ENCODE data around the gene DNAJC30.
"Not testable (repeated sequence)": the region's sequence is repeated elsewhere in the genome, so short reads cannot be mapped to it uniquely, and the experiment has no call there.

Gene DNAJC30

GRCh38 chr7:73668103-73668885, 15.0 kb downstream of the DNAJC30 start:
- H3K27me3 Mint-ChIP-seq: peaks cover 42 to 60% of the 10 kb centered on the region in 2 donors
- ATAC-seq (replicated peaks): no peak
- peaks cover 14 to 24% of the 10 kb centered on the region in 2 donors for H3K4me1 Mint-ChIP-seq
- peak overlapping the region; percentile 63 to 78 for H3K4me3 Mint-ChIP-seq
- DNase-seq: no peak
- no peak overlapping the region for H3K27ac Mint-ChIP-seq
- H3K36me3 Mint-ChIP-seq: peaks cover 1% of the 10 kb centered on the region in 2 donors
- peaks cover under 1 to 2% of the 10 kb centered on the region in 2 donors for H3K9me3 Mint-ChIP-seq

- H3K4me3 Mint-ChIP-seq: peak within 1 kb of the TSS; percentile 78 to 84
- H3K4me1 Mint-ChIP-seq: peaks cover 14 to 24% of the 10 kb centered on the region in 2 donors
- ATAC-seq (replicated peaks) (peak; percentile 92 to 95), DNase-seq (peak; percentile 82)
- H3K27me3 Mint-ChIP-seq: peaks cover 49 to 67% of the 10 kb centered on the region in 2 donors
- H3K36me3 Mint-ChIP-seq: peaks cover 1 to 5% of the 10 kb centered on the region in 2 donors
- H3K9me3 Mint-ChIP-seq: peaks cover 4 to 6% of the 10 kb centered on the region in 2 donors
- H3K27ac Mint-ChIP-seq: no peak within 1 kb of the TSS
These were observed 15.7 kb downstream of the DNAJC30 start, which contains the start of gene VPS37D for GRCh38 chr7:73667344-73668102. Gene VPS37D (plus strand): TSS chr7:73667831. CDS start chr7:73667959, 128 bp downstream.

- H3K4me1 Mint-ChIP-seq: peaks cover 8 to 16% of the 10 kb centered on the region in 2 donors
- H3K27ac Mint-ChIP-seq: no peak overlapping the region
- ATAC-seq (replicated peaks): no peak
- peaks cover 4 to 6% of the 10 kb centered on the region in 2 donors for H3K9me3 Mint-ChIP-seq
- no peak overlapping the region for H3K4me3 Mint-ChIP-seq
- no peak for DNase-seq
- peaks cover 36 to 59% of the 10 kb centered on the region in 2 donors for H3K27me3 Mint-ChIP-seq
- H3K36me3 Mint-ChIP-seq: peaks cover 0 to 5% of the 10 kb centered on the region in 2 donors
These were observed 20.2 kb downstream of the DNAJC30 start for GRCh38 chr7:73663033-73663432.

GRCh38 chr7:73660594-73660993, 22.7 kb downstream of the DNAJC30 start:
- Mint-ChIP-seq H3K4me1 (peaks cover 4 to 11% of the 10 kb centered on the region in 2 donors), H3K27me3 (peaks cover 30 to 58% of the 10 kb centered on the region in 2 donors)
- H3K4me3 Mint-ChIP-seq; ATAC-seq (replicated peaks); DNase-seq; H3K9me3 Mint-ChIP-seq; H3K36me3 Mint-ChIP-seq; H3K27ac Mint-ChIP-seq: not testable (repeated sequence)

GRCh38 chr7:73659983-73660382, 23.3 kb downstream of the DNAJC30 start:
- Mint-ChIP-seq H3K9me3 (peaks cover 6% of the 10 kb centered on the region in 2 donors), H3K27me3 (peaks cover 31 to 60% of the 10 kb centered on the region in 2 donors), H3K4me1 (peaks cover 0 to 6% of the 10 kb centered on the region in 2 donors), H3K36me3 (peaks cover 0 to 5% of the 10 kb centered on the region in 2 donors), H3K27ac (no peak overlapping the region), H3K4me3 (no peak overlapping the region)
- no peak for DNase-seq
- no peak for ATAC-seq (replicated peaks)

GRCh38 chr7:73655309-73655708, 27.9 kb downstream of the DNAJC30 start:
- H3K27me3 Mint-ChIP-seq: peaks cover 32 to 50% of the 10 kb centered on the region in 2 donors
- not testable (repeated sequence) for ATAC-seq (replicated peaks); DNase-seq; H3K27ac Mint-ChIP-seq; H3K4me1 Mint-ChIP-seq; H3K4me3 Mint-ChIP-seq; H3K36me3 Mint-ChIP-seq; H3K9me3 Mint-ChIP-seq

GRCh38 chr7:73652541-73652949, 30.7 kb downstream of the DNAJC30 start:
- Mint-ChIP-seq H3K4me3 (no peak overlapping the region), H3K27ac (no peak overlapping the region), H3K4me1 (peaks cover 13 to 18% of the 10 kb centered on the region in 2 donors), H3K9me3 (peaks cover 0 to 2% of the 10 kb centered on the region in 2 donors), H3K27me3 (peaks cover 53 to 68% of the 10 kb centered on the region in 2 donors), H3K36me3 (no peaks in the 10 kb centered on the region)
- no peak for ATAC-seq (replicated peaks)
- DNase-seq: no peak

GRCh38 chr7:73650524-73650923, 32.7 kb downstream of the DNAJC30 start:
- H3K4me3 Mint-ChIP-seq: no peak overlapping the region
- DNase-seq (no peak), ATAC-seq (replicated peaks) (no peak)
- H3K36me3 Mint-ChIP-seq: no peaks in the 10 kb centered on the region
- H3K4me1 Mint-ChIP-seq: peaks cover 16 to 18% of the 10 kb centered on the region in 2 donors
- H3K27ac Mint-ChIP-seq: no peak overlapping the region
- peaks cover 0 to 2% of the 10 kb centered on the region in 2 donors for H3K9me3 Mint-ChIP-seq
- H3K27me3 Mint-ChIP-seq: peaks cover 70 to 77% of the 10 kb centered on the region in 2 donors

- no peak overlapping the region for H3K27ac Mint-ChIP-seq
- peaks cover 16 to 18% of the 10 kb centered on the region in 2 donors for H3K4me1 Mint-ChIP-seq
- no peak overlapping the region for H3K4me3 Mint-ChIP-seq
- no peaks in the 10 kb centered on the region for H3K36me3 Mint-ChIP-seq
- peaks cover 72 to 79% of the 10 kb centered on the region in 2 donors for H3K27me3 Mint-ChIP-seq
- H3K9me3 Mint-ChIP-seq: no peaks in the 10 kb centered on the region
- DNase-seq (no peak), ATAC-seq (replicated peaks) (no peak)
These were observed 33.7 kb downstream of the DNAJC30 start for GRCh38 chr7:73649576-73649975.

- Mint-ChIP-seq H3K4me1 (peaks cover 16 to 18% of the 10 kb centered on the region in 2 donors), H3K27ac (no peak overlapping the region), H3K4me3 (peak overlapping the region; percentile 63 to 66), H3K9me3 (no peaks in the 10 kb centered on the region), H3K36me3 (no peaks in the 10 kb centered on the region), H3K27me3 (peaks cover 76 to 85% of the 10 kb centered on the region in 2 donors)
- ATAC-seq (replicated peaks): no peak
- no peak for DNase-seq
These were observed 34.5 kb downstream of the DNAJC30 start for GRCh38 chr7:73648593-73649332.

GRCh38 chr7:73647725-73648592, 35.3 kb downstream of the DNAJC30 start:
- H3K9me3 Mint-ChIP-seq: no peaks in the 10 kb centered on the region
- H3K27me3 Mint-ChIP-seq: peaks cover 74 to 85% of the 10 kb centered on the region in 2 donors
- H3K36me3 Mint-ChIP-seq: no peaks in the 10 kb centered on the region
- peak overlapping the region; percentile 63 to 66 for H3K4me3 Mint-ChIP-seq
- peak; percentile 75 to 79 for ATAC-seq (replicated peaks)
- peak; percentile 11 for DNase-seq
- peaks cover 16 to 18% of the 10 kb centered on the region in 2 donors for H3K4me1 Mint-ChIP-seq
- H3K27ac Mint-ChIP-seq: no peak overlapping the region

GRCh38 chr7:73646785-73647724, 36.2 kb downstream of the DNAJC30 start:
- H3K4me3 Mint-ChIP-seq: peak overlapping the region in 1 of 2 donors; percentile 25
- no peak for DNase-seq
- H3K4me1 Mint-ChIP-seq: peaks cover 16 to 18% of the 10 kb centered on the region in 2 donors
- no peak overlapping the region for H3K27ac Mint-ChIP-seq
- no peak for ATAC-seq (replicated peaks)
- H3K9me3 Mint-ChIP-seq: no peaks in the 10 kb centered on the region
- H3K27me3 Mint-ChIP-seq: peaks cover 67 to 80% of the 10 kb centered on the region in 2 donors
- no peaks in the 10 kb centered on the region for H3K36me3 Mint-ChIP-seq
